ENCODE measurements around the gene TRIM29.

DNA sequence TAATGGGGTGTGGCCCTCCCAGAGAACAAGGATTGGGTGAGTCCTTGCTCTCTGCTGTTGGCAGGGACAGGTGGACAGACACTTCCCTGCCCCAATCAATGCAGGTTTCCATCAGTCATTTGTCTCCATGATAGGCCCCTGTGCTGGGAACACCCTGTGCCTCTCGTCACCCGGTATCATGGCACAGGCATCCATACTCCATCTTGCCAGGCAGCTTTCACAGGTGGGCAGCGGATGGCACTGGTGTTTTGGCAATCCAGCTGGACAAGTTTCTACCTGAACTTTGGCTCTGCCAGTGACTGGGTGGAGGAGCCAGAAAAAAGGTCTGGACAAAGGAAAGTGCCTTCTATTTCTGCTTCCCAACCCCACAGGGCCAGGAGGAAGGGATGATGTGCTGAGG lies 47.5 kb downstream of the TRIM29 start:
- TF ChIP-seq POLR2A (IDR thresholded peaks at IDR 0.05) = no peak
- TF ChIP-seq, protein P1, sequence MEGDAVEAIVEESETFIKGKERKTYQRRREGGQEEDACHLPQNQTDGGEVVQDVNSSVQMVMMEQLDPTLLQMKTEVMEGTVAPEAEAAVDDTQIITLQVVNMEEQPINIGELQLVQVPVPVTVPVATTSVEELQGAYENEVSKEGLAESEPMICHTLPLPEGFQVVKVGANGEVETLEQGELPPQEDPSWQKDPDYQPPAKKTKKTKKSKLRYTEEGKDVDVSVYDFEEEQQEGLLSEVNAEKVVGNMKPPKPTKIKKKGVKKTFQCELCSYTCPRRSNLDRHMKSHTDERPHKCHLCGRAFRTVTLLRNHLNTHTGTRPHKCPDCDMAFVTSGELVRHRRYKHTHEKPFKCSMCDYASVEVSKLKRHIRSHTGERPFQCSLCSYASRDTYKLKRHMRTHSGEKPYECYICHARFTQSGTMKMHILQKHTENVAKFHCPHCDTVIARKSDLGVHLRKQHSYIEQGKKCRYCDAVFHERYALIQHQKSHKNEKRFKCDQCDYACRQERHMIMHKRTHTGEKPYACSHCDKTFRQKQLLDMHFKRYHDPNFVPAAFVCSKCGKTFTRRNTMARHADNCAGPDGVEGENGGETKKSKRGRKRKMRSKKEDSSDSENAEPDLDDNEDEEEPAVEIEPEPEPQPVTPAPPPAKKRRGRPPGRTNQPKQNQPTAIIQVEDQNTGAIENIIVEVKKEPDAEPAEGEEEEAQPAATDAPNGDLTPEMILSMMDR (IDR thresholded peaks at IDR 0.05) = no peak
